ENCODE measurements around the gene DAAM2.

The DAAM2 gene

DNA sequence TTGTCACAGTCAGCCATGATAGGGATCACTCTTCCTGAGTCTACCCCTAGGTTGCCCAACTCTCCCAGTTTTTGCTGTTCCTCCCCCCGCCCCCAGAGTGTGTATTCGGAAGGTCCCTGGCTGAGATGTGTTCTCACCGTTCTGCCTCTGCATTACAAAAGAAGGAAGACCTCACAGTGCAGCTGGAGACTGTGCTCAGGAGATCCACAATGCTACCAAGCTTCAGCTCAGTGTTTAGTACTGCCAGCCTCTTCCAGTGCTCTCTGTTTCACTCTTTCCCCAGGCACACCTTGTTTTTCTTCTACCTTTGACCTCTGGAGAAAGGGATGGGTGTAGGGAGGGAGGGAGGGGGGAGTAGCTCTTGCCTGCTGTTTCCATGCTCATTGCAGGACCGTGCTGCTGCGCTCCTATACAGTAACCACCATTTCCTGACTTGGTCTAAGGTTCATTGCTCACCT lies 155.5 kb downstream of the DAAM2 start:
- TF ChIP-seq SP1 (IDR thresholded peaks at IDR 0.05) (no peak), TARDBP (IDR thresholded peaks at IDR 0.05) (no peak), ELF4 (IDR thresholded peaks at IDR 0.05) (no peak), BHLHE40 (IDR thresholded peaks at IDR 0.05; ENCODE audit: borderline replicate concordance) (no peak), ZNF384 (IDR thresholded peaks at IDR 0.05) (no peak), FOXA1 (IDR thresholded peaks at IDR 0.05) (no peak), FOXM1 (IDR thresholded peaks at IDR 0.05; ENCODE audit: borderline replicate concordance) (no peak), NFRKB (IDR thresholded peaks at IDR 0.05) (no peak)
- POLR2A ChIA-PET, result no interaction called here
- CTCF ChIA-PET, result no interaction called here
- no peak for DNase-seq (ENCODE audit: extremely low spot score)

DNA sequence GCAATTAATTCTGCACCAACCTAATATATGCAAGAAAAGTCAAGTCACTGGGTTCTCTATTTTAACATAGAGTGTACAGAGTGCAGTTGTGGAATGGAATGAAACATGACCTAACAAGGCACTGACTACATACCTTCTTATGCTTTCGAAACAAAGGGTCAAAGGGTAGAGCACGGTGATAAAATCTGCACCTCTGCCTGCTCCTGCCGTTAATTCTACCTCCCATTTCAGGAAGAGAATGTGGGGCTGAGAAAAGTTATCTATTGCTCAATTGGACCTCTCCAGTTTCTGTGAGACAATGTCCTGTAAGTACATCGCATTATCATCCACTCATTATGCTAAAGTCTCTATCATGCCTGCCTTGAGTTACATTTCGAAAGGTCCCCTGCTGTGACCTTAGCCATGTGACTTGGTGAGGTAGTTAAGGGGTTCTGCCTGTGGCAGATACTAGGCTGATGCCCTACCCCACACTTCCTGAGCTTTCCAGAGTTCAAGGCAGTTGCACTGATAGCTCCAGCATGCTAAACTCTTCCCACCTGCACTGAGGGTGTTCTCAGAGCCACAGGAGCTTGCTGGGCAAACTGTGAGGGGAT lies 156.1 kb downstream of the DAAM2 start:
- no peak for TF ChIP-seq TARDBP (IDR thresholded peaks at IDR 0.05)
- TF ChIP-seq ELF4 (IDR thresholded peaks at IDR 0.05), result no peak
- TF ChIP-seq HDGF (IDR thresholded peaks at IDR 0.05; ENCODE audit: borderline replicate concordance), result no peak
- no peak for TF ChIP-seq FOXA1 (IDR thresholded peaks at IDR 0.05)
- TF ChIP-seq FOXM1 (IDR thresholded peaks at IDR 0.05; ENCODE audit: borderline replicate concordance), result no peak
- no peak for TF ChIP-seq SUZ12 (IDR thresholded peaks at IDR 0.05)
- TF ChIP-seq ARNT (IDR thresholded peaks at IDR 0.05), result no peak
- TF ChIP-seq SP1 (IDR thresholded peaks at IDR 0.05), result no peak
- no peak for TF ChIP-seq CTBP1 (IDR thresholded peaks at IDR 0.05; ENCODE audit: borderline replicate concordance)
- no peak for TF ChIP-seq LEF1 (IDR thresholded peaks at IDR 0.05; ENCODE audit: borderline replicate concordance)
- TF ChIP-seq, protein P1, sequence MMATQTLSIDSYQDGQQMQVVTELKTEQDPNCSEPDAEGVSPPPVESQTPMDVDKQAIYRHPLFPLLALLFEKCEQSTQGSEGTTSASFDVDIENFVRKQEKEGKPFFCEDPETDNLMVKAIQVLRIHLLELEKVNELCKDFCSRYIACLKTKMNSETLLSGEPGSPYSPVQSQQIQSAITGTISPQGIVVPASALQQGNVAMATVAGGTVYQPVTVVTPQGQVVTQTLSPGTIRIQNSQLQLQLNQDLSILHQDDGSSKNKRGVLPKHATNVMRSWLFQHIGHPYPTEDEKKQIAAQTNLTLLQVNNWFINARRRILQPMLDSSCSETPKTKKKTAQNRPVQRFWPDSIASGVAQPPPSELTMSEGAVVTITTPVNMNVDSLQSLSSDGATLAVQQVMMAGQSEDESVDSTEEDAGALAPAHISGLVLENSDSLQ (IDR thresholded peaks at IDR 0.05), result no peak
- TF ChIP-seq L3MBTL2 (conservative IDR thresholded peaks at IDR 0.05), result no peak
- TF ChIP-seq NFRKB (IDR thresholded peaks at IDR 0.05), result no peak
- no peak for TF ChIP-seq FOXK2 (IDR thresholded peaks at IDR 0.05)
- ChIA-PET CTCF (no interaction called here), POLR2A (no interaction called here)
- DNase-seq (ENCODE audit: extremely low spot score), result no peak

DNA sequence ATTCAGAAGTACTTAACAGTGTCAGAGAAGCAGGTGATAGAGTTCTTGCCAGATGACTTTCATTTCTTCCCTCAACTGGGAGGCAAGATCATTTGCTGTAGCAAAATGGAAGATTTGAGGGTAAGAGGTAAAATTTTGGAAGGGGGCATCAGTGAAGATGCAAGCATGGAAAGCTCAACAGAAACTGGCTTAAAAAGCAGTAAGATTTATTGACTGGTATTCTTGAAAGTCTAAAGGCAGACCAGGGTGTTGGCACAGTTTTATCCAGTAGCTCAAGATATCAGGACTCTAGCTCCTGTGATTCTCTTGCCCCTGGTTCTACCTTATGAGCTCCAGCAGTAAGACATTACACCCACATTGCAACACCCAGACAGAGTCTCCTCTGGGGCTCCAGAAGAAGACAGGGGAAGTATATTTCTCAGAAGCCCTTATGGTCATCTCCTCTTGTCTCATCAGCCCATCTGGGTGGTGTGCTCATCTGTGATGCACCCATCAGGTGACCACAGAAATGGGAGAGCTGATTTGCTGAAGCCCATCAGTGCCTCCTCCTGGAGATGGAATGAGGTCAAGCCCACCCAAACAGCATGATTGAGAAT lies 158.0 kb downstream of the DAAM2 start:
- no peak for DNase-seq (ENCODE audit: extremely low spot score)
- ChIA-PET POLR2A (no interaction called here), CTCF (no interaction called here)
- TF ChIP-seq HDGF (IDR thresholded peaks at IDR 0.05; ENCODE audit: borderline replicate concordance) (no peak), ARNT (IDR thresholded peaks at IDR 0.05) (no peak), FOXM1 (IDR thresholded peaks at IDR 0.05; ENCODE audit: borderline replicate concordance) (no peak), ELF4 (IDR thresholded peaks at IDR 0.05) (no peak), LEF1 (IDR thresholded peaks at IDR 0.05; ENCODE audit: borderline replicate concordance) (no peak), L3MBTL2 (conservative IDR thresholded peaks at IDR 0.05) (no peak), CTBP1 (IDR thresholded peaks at IDR 0.05; ENCODE audit: borderline replicate concordance) (no peak), TARDBP (IDR thresholded peaks at IDR 0.05) (no peak), FOXA1 (IDR thresholded peaks at IDR 0.05) (no peak), SUZ12 (IDR thresholded peaks at IDR 0.05) (no peak), NFRKB (IDR thresholded peaks at IDR 0.05) (no peak)
- TF ChIP-seq, protein P1 (IDR thresholded peaks at IDR 0.05), result no peak

DNA sequence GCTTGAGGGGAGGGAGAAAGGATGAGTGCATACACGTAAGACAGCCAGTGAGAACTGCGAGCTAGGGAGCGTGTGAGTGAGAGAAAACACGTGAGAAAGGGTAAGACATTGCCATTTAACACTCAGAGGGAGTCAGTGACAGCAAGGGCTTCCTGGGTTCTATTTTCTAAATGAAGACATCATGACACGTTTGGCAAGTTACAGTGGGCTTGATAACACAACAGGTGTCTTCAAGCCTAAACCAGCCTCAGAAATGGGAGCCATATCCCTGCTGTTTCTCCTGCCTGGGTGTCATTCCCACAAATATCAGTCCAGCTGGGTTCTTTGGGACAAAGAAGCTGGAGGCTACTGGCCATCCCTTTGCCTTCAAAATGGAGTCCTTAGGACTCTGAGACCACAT lies 159.0 kb downstream of the DAAM2 start:
- CTCF ChIA-PET, result no interaction called here
- no peak for TF ChIP-seq ARNT (IDR thresholded peaks at IDR 0.05)
- TF ChIP-seq FOXA1 (IDR thresholded peaks at IDR 0.05), result no peak
- TF ChIP-seq, protein P1 (IDR thresholded peaks at IDR 0.05), result no peak
- no peak for TF ChIP-seq HDGF (IDR thresholded peaks at IDR 0.05; ENCODE audit: borderline replicate concordance)
- no peak for TF ChIP-seq FOXK2 (IDR thresholded peaks at IDR 0.05)
- TF ChIP-seq BHLHE40 (IDR thresholded peaks at IDR 0.05; ENCODE audit: borderline replicate concordance), result no peak
- TF ChIP-seq TARDBP (IDR thresholded peaks at IDR 0.05), result no peak
- no peak for TF ChIP-seq SP1 (IDR thresholded peaks at IDR 0.05)
- TF ChIP-seq SUZ12 (IDR thresholded peaks at IDR 0.05), result no peak
- TF ChIP-seq ELF4 (IDR thresholded peaks at IDR 0.05), result no peak
- no peak for TF ChIP-seq ZNF384 (IDR thresholded peaks at IDR 0.05)
- TF ChIP-seq LEF1 (IDR thresholded peaks at IDR 0.05; ENCODE audit: borderline replicate concordance), result no peak
- TF ChIP-seq FOXM1 (IDR thresholded peaks at IDR 0.05; ENCODE audit: borderline replicate concordance), result no peak
- TF ChIP-seq CTBP1 (IDR thresholded peaks at IDR 0.05; ENCODE audit: borderline replicate concordance), result no peak
- no peak for TF ChIP-seq L3MBTL2 (conservative IDR thresholded peaks at IDR 0.05)
- TF ChIP-seq NFRKB (IDR thresholded peaks at IDR 0.05), result no peak
- no peak for DNase-seq (ENCODE audit: extremely low spot score)
- POLR2A ChIA-PET, result no interaction called here

DNA sequence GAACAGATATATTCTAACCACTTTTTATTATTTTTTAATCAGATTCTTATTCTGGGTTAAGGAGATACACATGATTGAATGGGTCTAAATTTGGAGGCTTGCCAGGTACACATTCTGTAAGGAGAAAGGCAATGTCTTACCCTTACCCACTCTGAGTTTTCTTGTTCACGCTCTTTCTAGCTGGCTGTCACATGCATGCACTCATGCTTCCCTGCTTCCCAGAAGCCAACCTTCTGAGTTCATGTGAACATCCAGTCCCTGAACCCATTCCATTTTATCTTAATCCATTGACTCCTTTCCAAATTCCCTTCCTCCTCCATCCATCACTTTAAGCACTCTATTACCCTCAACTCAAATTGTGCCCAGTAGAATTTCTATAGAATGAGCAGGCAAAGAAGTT lies 159.5 kb downstream of the DAAM2 start:
- ChIA-PET CTCF (no interaction called here), POLR2A (no interaction called here)
- TF ChIP-seq HDGF (IDR thresholded peaks at IDR 0.05; ENCODE audit: borderline replicate concordance), result no peak
- no peak for TF ChIP-seq ELF4 (IDR thresholded peaks at IDR 0.05)
- no peak for TF ChIP-seq FOXA1 (IDR thresholded peaks at IDR 0.05)
- TF ChIP-seq ARNT (IDR thresholded peaks at IDR 0.05), result no peak
- TF ChIP-seq SUZ12 (IDR thresholded peaks at IDR 0.05), result no peak
- TF ChIP-seq, protein P1 (IDR thresholded peaks at IDR 0.05), result no peak
- no peak for TF ChIP-seq TARDBP (IDR thresholded peaks at IDR 0.05)
- no peak for TF ChIP-seq SP1 (IDR thresholded peaks at IDR 0.05)
- no peak for TF ChIP-seq CTBP1 (IDR thresholded peaks at IDR 0.05; ENCODE audit: borderline replicate concordance)
- no peak for TF ChIP-seq FOXM1 (IDR thresholded peaks at IDR 0.05; ENCODE audit: borderline replicate concordance)
- no peak for TF ChIP-seq ZNF384 (IDR thresholded peaks at IDR 0.05)
- TF ChIP-seq L3MBTL2 (conservative IDR thresholded peaks at IDR 0.05), result no peak
- no peak for TF ChIP-seq BHLHE40 (IDR thresholded peaks at IDR 0.05; ENCODE audit: borderline replicate concordance)
- TF ChIP-seq NFRKB (IDR thresholded peaks at IDR 0.05), result no peak
- no peak for TF ChIP-seq FOXK2 (IDR thresholded peaks at IDR 0.05)
- TF ChIP-seq LEF1 (IDR thresholded peaks at IDR 0.05; ENCODE audit: borderline replicate concordance), result no peak
- no peak for DNase-seq (ENCODE audit: extremely low spot score)
